D721Med (cell line): Measurements from ENCODE around the gene OGDH.

Experiments
- DNase-seq: peaks from one replicate; pipeline ENCODE4 v3.0.0; 2011; ENCODE audit warnings: low spot score; ENCODE audit not compliant: insufficient read length
- FAIRE-seq: peaks from 2 replicates; lab custom pipeline; 2011; peaks lifted over from hg19 to GRCh38; lab: Jason Lieb, UNC
- CTCF ChIP-seq: IDR thresholded peaks from 2 replicates; pipeline ENCODE4 v1.5.1; 2012; ENCODE audit warnings: mild to moderate bottlenecking, control low read depth; ENCODE audit not compliant: insufficient read depth; ENCODE audit errors: missing control alignments

OGDH gene

GRCh38 chr7:44569959-44570358 is 36.5 kb upstream of the OGDH start:
- no peak for TF ChIP-seq CTCF
- DNase-seq = no peak
- no peak for FAIRE-seq

- no peak for DNase-seq
- no peak for FAIRE-seq
- TF ChIP-seq CTCF = no peak
These were observed 33.7 kb upstream of the OGDH start for GRCh38 chr7:44572771-44573170.

- FAIRE-seq (no peak), DNase-seq (peak; percentile 95)
- no peak for TF ChIP-seq CTCF
These were observed 32.8 kb upstream of the OGDH start, which contains the start of gene DDX56 for GRCh38 chr7:44573464-44574286. Gene DDX56, minus strand, starts transcription at chr7:44573908. Its CDS starts 13 bp downstream, at chr7:44573895.

- no peak for FAIRE-seq
- DNase-seq = no peak
These were observed 32.0 kb upstream of the OGDH start for GRCh38 chr7:44574287-44574872.

GRCh38 chr7:44575054-44575453 is 31.4 kb upstream of the OGDH start:
- FAIRE-seq = no peak
- TF ChIP-seq CTCF = no peak

More at GRCh38 chr7:44574287-44574872, 32.0 kb upstream of the OGDH start:
- no peak for TF ChIP-seq CTCF

GRCh38 chr7:44576228-44576627 is 30.2 kb upstream of the OGDH start:
- FAIRE-seq = no peak
- TF ChIP-seq CTCF = no peak
- DNase-seq = no peak

More at GRCh38 chr7:44575054-44575453, 31.4 kb upstream of the OGDH start:
- DNase-seq = no peak
